Stomach (tissue), 9 donors: Measurements from ENCODE around the gene TAP2. TPM values are rescaled to one million over a fixed set of nuclear protein-coding genes. Genes with fewer than 3 reads are reported as not detected.

Experiments used
- DNase-seq, 2 donors: peaks; one replicate each; pipeline versions ENCODE4 v3.0.0 to v3.0.0-alpha.2; 2013 to 2019
- H3K27ac ChIP-seq, 5 donors: fragments of 200-600 bp in 4 of 5; sonication (generic) in 4 of 5; one replicate each; pipeline ENCODE4 v1.5.1; 2013 to 2019; ENCODE audit warnings: mild to moderate bottlenecking in 1 of 5, moderate library complexity in 1 of 5
- H3K27me3 ChIP-seq, 3 donors: fragments of 200-600 bp; sonication (generic); one replicate each; pipeline ENCODE4 v1.5.1; 2017 to 2019; ENCODE audit warnings: mixed run types in 1 of 3
- H3K36me3 ChIP-seq, 4 donors: fragments of 200-600 bp; sonication (generic); 1 replicate in 3 of 4; 2 replicates in 1 of 4; pipeline ENCODE4 v1.5.1; 2016 to 2019
- H3K4me1 ChIP-seq, 4 donors: fragments of 200-600 bp; sonication (generic); one replicate each; pipeline ENCODE4 v1.5.1; 2016 to 2019
- H3K4me3 ChIP-seq, 4 donors: fragments of 200-600 bp; sonication (generic) in 3 of 4; one replicate each; pipeline ENCODE4 v1.5.1; 2016 to 2019; ENCODE audit warnings: mild to moderate bottlenecking in 1 of 4
- H3K9me3 ChIP-seq, 4 donors: fragments of 200-600 bp; sonication (generic); one replicate each; pipeline ENCODE4 v1.5.1; 2016 to 2019
- EP300 ChIP-seq: sonication (generic); formaldehyde crosslinking; IDR thresholded peaks from one replicate; pipeline ENCODE4 v1.6.1; 2017; ENCODE audit warnings: antibody characterized with exemption
- POLR2A ChIP-seq, 4 donors: fragments of 450-650 bp; IDR thresholded peaks; one replicate each; pipeline ENCODE4 v1.6.1; 2016; ENCODE audit warnings: antibody characterized with exemption in 4 of 4, control low read depth in 2 of 4, mild to moderate bottlenecking in 1 of 4, moderate library complexity in 1 of 4
- POLR2AphosphoS5 ChIP-seq, 3 donors: sonication (generic); formaldehyde crosslinking; IDR thresholded peaks; one replicate each; pipeline ENCODE4 v1.6.1; 2016; ENCODE audit warnings: antibody characterized with exemption in 3 of 3
- WGBS, 5 donors: extraction: QIAGEN DNeasy Blood & Tissue Kit in 3 of 5; methylation state at CpG; one replicate each; pipeline versions ENCODE4 v1.1.5 to v1.1.7; 2013 to 2018; 5-methylcytosine and 5-hydroxymethylcytosine counted together
- intact Hi-C: fragments of 100-400 bp; cut with DNase I; formaldehyde crosslinking; loops from one replicate; pipeline ENCODE4 v1.15.1; 2023; ENCODE audit warnings: low total_unique reads
- polyA plus RNA-seq, 3 donors: library from polyadenylated mRNA; stranded (reverse); fragments of 200-250 nt; gene quantifications; one replicate each; pipeline ENCODE4 v1.2.3, GENCODE V29; 2013
- total RNA-seq, 5 donors: library from RNA; depleted of rRNA; stranded (reverse); fragments of >200 nt; gene quantifications; one replicate each; pipeline versions ENCODE4 v1.1.0 to v1.2.3, GENCODE V29; 2014 to 2016
- TF ChIP-seq, protein P1 (sequence below), 7 experiments: fragments of 450-650 bp in 4 of 7; fragments of 200-600 bp in 3 of 7; sonication (generic) in 3 of 7; IDR thresholded peaks; one replicate each; pipeline ENCODE4 v1.5.1; 2016 to 2019; ENCODE audit warnings: antibody characterized with exemption in 7 of 7, control low read depth in 2 of 7, mild to moderate bottlenecking in 1 of 7
- donor health status: healthy with polysubstance abuse.
- donor health status: Bipolar disorder and iron deficiency.
- donor health status: healthy.

The TAP2 gene
- total and polyA plus RNA-seq, 8 donors: 1.2 to 449 (median 11.4) TPM

DNA sequence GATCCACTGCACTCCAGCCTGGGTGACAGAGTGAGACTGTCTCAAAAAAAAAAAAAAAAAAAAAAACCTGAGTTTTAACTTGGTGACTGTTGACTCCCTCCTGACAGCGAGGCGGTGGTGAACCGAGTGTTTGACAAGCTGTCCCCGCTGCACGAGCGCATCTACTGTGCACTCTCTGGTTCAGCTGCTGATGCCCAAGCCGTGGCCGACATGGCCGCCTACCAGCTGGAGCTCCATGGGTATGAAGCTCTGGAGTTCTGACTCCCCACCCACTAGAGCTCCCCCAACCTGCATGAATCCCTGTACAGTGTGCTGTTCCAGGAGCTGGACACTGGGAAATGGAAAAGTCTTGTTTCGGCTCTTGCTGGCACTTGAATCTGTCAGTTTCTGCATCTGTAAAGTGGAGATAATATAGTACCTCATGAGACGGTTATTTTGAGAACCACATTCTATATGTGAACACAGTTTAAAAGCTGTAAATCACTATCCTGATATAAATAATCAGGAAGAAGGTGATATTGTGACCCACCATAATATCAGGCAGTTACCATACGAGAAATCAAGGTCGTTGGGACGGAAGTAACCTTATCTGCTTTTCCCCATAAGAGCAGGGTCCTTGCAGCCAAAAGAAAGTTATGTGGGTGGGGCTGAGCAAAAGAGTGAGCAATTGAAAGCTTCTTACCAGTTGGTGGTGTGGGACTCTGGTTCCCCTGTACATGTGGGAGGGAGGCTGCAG is 18.8 kb upstream of the TAP2 start:
- H3K27ac ChIP-seq: no peak overlapping the region
- H3K27me3 ChIP-seq: no peaks in the 10 kb centered on the region
- peaks cover 9 to 27% (median 24%) of the 10 kb centered on the region in 4 donors for H3K4me1 ChIP-seq
- H3K4me3 ChIP-seq: no peak overlapping the region
- peaks cover 7 to 47% (median 36%) of the 10 kb centered on the region in 4 donors for H3K36me3 ChIP-seq
- TF ChIP-seq EP300: no peak
- TF ChIP-seq POLR2A (IDR thresholded peaks at IDR 0.05): no peak
- TF ChIP-seq, protein P1, sequence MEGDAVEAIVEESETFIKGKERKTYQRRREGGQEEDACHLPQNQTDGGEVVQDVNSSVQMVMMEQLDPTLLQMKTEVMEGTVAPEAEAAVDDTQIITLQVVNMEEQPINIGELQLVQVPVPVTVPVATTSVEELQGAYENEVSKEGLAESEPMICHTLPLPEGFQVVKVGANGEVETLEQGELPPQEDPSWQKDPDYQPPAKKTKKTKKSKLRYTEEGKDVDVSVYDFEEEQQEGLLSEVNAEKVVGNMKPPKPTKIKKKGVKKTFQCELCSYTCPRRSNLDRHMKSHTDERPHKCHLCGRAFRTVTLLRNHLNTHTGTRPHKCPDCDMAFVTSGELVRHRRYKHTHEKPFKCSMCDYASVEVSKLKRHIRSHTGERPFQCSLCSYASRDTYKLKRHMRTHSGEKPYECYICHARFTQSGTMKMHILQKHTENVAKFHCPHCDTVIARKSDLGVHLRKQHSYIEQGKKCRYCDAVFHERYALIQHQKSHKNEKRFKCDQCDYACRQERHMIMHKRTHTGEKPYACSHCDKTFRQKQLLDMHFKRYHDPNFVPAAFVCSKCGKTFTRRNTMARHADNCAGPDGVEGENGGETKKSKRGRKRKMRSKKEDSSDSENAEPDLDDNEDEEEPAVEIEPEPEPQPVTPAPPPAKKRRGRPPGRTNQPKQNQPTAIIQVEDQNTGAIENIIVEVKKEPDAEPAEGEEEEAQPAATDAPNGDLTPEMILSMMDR (IDR thresholded peaks at IDR 0.05): no peak
- TF ChIP-seq POLR2AphosphoS5 (IDR thresholded peaks at IDR 0.05): no peak
- H3K9me3 ChIP-seq: no peaks in the 10 kb centered on the region
- DNase-seq: no peak
- intact Hi-C loops: no loop called here
- 78 to 87% (median 85%) methylated on average over 14 of the region's 14 CpGs for WGBS, 5 donors

DNA sequence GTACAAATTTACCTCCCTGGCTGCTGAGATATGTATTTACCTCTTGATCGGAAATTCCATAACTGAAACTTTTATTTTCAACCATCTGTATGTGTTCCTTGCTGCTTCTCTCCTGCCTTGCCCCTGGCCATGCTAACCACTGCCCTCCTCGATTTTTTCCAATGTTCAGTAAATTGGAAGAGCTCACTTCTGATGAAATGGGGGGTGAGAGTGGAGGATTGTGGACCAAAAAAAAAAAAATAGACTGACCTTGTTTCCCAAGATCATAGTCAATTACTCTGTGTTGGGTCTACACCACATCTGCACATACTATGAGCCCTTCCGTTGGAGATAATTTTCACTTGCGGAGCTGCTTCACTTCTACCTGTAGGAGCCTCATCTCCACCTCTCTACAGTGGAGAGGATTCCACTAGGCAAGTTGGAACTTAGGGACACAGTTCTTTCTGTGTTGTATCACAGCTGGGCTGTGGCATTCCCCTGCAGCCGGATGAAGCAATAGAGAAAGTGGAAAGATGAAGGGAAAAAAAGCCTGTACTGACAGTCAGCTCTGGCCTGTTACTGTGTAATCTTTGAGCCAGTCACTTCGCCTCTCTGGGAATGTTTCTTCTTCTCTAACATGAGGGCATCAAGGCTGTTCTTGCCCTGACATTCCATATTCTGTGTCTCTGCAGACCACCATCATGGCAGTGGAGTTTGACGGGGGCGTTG is 17.1 kb upstream of the TAP2 start:
- Histone ChIP-seq H3K36me3 (peaks cover 11 to 62% (median 44%) of the 10 kb centered on the region in 4 donors), H3K4me3 (peak overlapping the region in 2 of 4 donors; percentile 76 to 87), H3K9me3 (no peaks in the 10 kb centered on the region), H3K27me3 (no peaks in the 10 kb centered on the region), H3K4me1 (peaks cover 19 to 44% (median 39%) of the 10 kb centered on the region in 4 donors), H3K27ac (peak overlapping the region in 3 of 5 donors; percentile 97 to 99 (median 99))
- DNase-seq: no peak
- TF ChIP-seq, protein P1 (IDR thresholded peaks at IDR 0.05): no peak
- TF ChIP-seq POLR2A (IDR thresholded peaks at IDR 0.05): no peak
- no peak for TF ChIP-seq EP300
- TF ChIP-seq POLR2AphosphoS5 (IDR thresholded peaks at IDR 0.05): no peak
- 79 to 82% (median 80%) methylated on average over 8 of the region's 8 CpGs for WGBS, 5 donors
- intact Hi-C loops: no loop called here

DNA sequence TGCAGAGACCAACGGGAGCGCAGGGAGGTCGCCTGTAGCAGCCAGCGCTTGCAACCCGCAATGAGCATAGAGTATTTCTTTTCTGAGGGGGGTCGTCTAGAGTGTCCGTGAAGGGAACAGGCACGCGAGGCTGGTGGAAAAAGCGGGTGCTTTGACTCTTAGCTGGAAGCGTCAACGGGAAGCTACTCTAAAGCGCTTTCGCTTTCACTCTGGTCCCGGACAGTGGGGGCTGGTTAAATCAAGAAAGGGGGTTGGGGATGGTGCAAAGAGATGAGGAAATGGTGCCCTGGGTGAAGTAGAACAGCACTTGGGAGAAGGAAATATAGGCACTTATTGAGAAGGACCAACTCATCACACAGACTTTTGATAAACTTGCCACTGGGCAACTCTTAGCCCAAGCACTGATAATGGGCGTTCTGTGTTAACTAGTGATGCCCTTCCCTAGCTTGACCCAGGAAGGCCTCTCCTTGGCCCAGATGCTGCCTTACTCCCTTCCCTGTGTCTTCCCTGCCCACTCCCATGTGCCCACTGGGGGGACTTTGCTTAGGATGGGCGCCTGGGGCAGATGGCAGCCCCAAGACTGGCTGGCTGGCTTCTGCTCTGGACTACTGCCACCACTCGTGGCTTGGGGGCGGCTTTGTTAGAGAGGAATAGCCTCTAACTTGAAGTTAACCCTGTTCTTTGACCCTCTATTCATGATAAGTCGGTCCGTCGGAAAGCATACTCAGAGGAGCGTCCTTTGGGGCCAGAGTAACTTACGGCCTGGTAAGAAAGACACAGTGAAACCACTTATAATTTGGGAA is 16.0 kb upstream of the TAP2 start:
- intact Hi-C loops: no loop called here
- peaks cover 19 to 54% (median 42%) of the 10 kb centered on the region in 4 donors for H3K4me1 ChIP-seq
- DNase-seq: peak; percentile 59 to 77
- peaks cover 18 to 62% (median 48%) of the 10 kb centered on the region in 4 donors for H3K36me3 ChIP-seq
- no peaks in the 10 kb centered on the region for H3K27me3 ChIP-seq
- H3K27ac ChIP-seq: peak overlapping the region; percentile 90 to 99 (median 99)
- WGBS, 5 donors: 11 to 17% (median 15%) methylated on average over 23 to 24 of the region's 24 CpGs
- peak overlapping the region; percentile 58 to 94 (median 82) for H3K4me3 ChIP-seq
- no peaks in the 10 kb centered on the region for H3K9me3 ChIP-seq
- no peak for TF ChIP-seq POLR2AphosphoS5 (IDR thresholded peaks at IDR 0.05)
- TF ChIP-seq POLR2A (IDR thresholded peaks at IDR 0.05): no peak
- TF ChIP-seq, protein P1 (IDR thresholded peaks at IDR 0.05): no peak
- TF ChIP-seq EP300: no peak
